ENCODE data around the gene FSCB.
"Not testable (repeated sequence)": the region's sequence is repeated elsewhere in the genome, so short reads cannot be mapped to it uniquely, and the experiment has no call there.

Gene FSCB

GRCh38 chr14:44525237-44525636 is 18.2 kb upstream of the FSCB start:
- no peak for TF ChIP-seq CTCF (IDR thresholded peaks at IDR 0.05)
- Histone ChIP-seq H3K4me1 (ENCODE audit: control insufficient read depth in 1 of 2, insufficient read depth in 1 of 2, low read depth in 1 of 2, low read length in 1 of 2) (no peaks in the 10 kb centered on the region), H3K4me3 (ENCODE audit: low read depth in 1 of 2, low read length in 1 of 2) (no peak overlapping the region), H3K9me3 (peaks cover 4% of the 10 kb centered on the region), H3K27ac (no peak overlapping the region), H3K36me3 (no peaks in the 10 kb centered on the region), H3K27me3 (no peaks in the 10 kb centered on the region)

GRCh38 chr14:44515668-44516067 is 8.6 kb upstream of the FSCB start:
- H3K4me3 ChIP-seq (ENCODE audit: low read depth in 1 of 2, low read length in 1 of 2); H3K27me3 ChIP-seq; H3K4me1 ChIP-seq (ENCODE audit: control insufficient read depth in 1 of 2, insufficient read depth in 1 of 2, low read depth in 1 of 2, low read length in 1 of 2); H3K9me3 ChIP-seq; H3K27ac ChIP-seq; H3K36me3 ChIP-seq: not testable (repeated sequence)

DNA sequence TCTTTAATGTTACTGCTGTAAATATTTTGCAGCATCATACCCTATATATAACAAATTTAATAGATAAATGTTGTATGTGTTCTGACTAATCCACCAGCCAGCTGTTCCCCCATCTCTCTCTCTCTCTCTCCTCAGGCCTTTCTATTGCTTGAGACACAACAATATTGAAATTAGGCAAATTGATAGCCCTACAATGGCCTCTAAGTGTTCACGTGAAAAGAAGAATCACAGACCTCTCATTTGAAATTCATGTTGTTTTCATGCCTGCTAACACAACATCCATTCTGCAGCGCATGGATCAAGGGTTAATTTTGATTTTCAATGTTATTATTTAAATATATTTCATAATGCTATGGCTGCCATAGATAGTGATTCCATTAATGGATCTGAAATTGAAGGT is 1.8 kb upstream of the FSCB start:
- Histone ChIP-seq H3K4me1 (ENCODE audit: control insufficient read depth in 1 of 2, insufficient read depth in 1 of 2, low read depth in 1 of 2, low read length in 1 of 2) (no peaks in the 10 kb centered on the region), H3K27me3 (no peaks in the 10 kb centered on the region), H3K9me3 (no peaks in the 10 kb centered on the region), H3K4me3 (ENCODE audit: low read depth in 1 of 2, low read length in 1 of 2) (no peak overlapping the region), H3K27ac (no peak overlapping the region), H3K36me3 (no peaks in the 10 kb centered on the region)
- no peak for TF ChIP-seq CTCF (IDR thresholded peaks at IDR 0.05)

GRCh38 chr14:44505588-44505987 is 1.5 kb downstream of the FSCB start:
- no peak overlapping the region for H3K27ac ChIP-seq
- no peaks in the 10 kb centered on the region for H3K36me3 ChIP-seq
- no peak overlapping the region for H3K4me3 ChIP-seq (ENCODE audit: low read depth in 1 of 2, low read length in 1 of 2)
- H3K9me3 ChIP-seq: no peaks in the 10 kb centered on the region
- no peaks in the 10 kb centered on the region for H3K4me1 ChIP-seq (ENCODE audit: control insufficient read depth in 1 of 2, insufficient read depth in 1 of 2, low read depth in 1 of 2, low read length in 1 of 2)
- H3K27me3 ChIP-seq: no peaks in the 10 kb centered on the region
- TF ChIP-seq CTCF (IDR thresholded peaks at IDR 0.05): no peak

DNA sequence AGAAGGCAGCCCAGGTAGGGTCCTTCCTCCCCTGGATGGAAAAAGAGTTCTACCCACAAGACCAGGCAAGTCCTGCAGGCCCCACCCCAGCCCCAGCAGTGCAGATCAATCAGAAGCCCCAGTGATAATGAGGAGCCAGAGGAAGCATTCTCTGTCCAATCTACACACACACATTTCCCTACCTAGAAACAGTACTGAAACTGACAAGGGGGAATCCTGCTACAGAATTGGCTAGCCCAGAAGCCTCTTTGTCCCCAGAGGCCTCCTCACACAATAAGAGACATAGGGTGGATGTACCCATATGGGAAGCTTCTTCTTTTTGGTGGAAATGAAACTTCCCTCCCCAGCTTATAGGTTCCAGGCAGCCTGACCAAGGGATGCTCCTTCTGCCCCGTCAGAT is 9.9 kb downstream of the FSCB start:
- Histone ChIP-seq H3K4me1 (ENCODE audit: control insufficient read depth in 1 of 2, insufficient read depth in 1 of 2, low read depth in 1 of 2, low read length in 1 of 2) (no peaks in the 10 kb centered on the region), H3K9me3 (no peaks in the 10 kb centered on the region), H3K27ac (no peak overlapping the region), H3K4me3 (ENCODE audit: low read depth in 1 of 2, low read length in 1 of 2) (no peak overlapping the region), H3K27me3 (no peaks in the 10 kb centered on the region), H3K36me3 (no peaks in the 10 kb centered on the region)
- TF ChIP-seq CTCF (IDR thresholded peaks at IDR 0.05): no peak

- no peaks in the 10 kb centered on the region for H3K27me3 ChIP-seq
- H3K4me3 ChIP-seq (ENCODE audit: low read depth in 1 of 2, low read length in 1 of 2): no peak overlapping the region
- no peak overlapping the region for H3K27ac ChIP-seq
- no peaks in the 10 kb centered on the region for H3K36me3 ChIP-seq
- TF ChIP-seq CTCF (IDR thresholded peaks at IDR 0.05): no peak
- no peaks in the 10 kb centered on the region for H3K9me3 ChIP-seq
- no peaks in the 10 kb centered on the region for H3K4me1 ChIP-seq (ENCODE audit: control insufficient read depth in 1 of 2, insufficient read depth in 1 of 2, low read depth in 1 of 2, low read length in 1 of 2)
These were observed 12.9 kb downstream of the FSCB start for GRCh38 chr14:44494137-44494536.

Measured in neutrophil (primary cell).